Measurements from ENCODE around the gene RASA3. TPM values are rescaled to one million over a fixed set of nuclear protein-coding genes. Genes with fewer than 3 reads are reported as not detected.

Gene RASA3
- total and polyA plus RNA-seq, 2 of the 4 experiments (the other 2 are of a cell fraction), result 21.0 to 31.4 TPM

- Histone ChIP-seq H2AK9ac (replicated peaks; ENCODE audit: low read depth, low read length, poor library complexity) (no peak overlapping the region), H3K14ac (replicated peaks; ENCODE audit: low read depth, low read length) (no peak overlapping the region), H2BK15ac (ENCODE audit: low read depth, low read length) (no peak overlapping the region), H3K4ac (ENCODE audit: low read depth, low read length) (no peak overlapping the region), H2BK120ac (ENCODE audit: low read depth, low read length) (no peak overlapping the region), H2AFZ (replicated peaks; ENCODE audit: low read length, poor library complexity) (no peak overlapping the region), H2AK5ac (ENCODE audit: low read depth, low read length) (no peak overlapping the region), H3K9ac (ENCODE audit: low read depth, low read length) (no peak overlapping the region), H2BK5ac (ENCODE audit: low read depth, low read length, poor library complexity, severe bottlenecking) (no peak overlapping the region), H2BK20ac (ENCODE audit: low read depth, low read length) (no peak overlapping the region), H3K23ac (ENCODE audit: low read depth, low read length) (no peak overlapping the region), H3K4me2 (ENCODE audit: low read depth, low read length) (no peak overlapping the region), H3K4me3 (ENCODE audit: insufficient read depth, low read depth, low read length) (no peak overlapping the region), H3K18ac (ENCODE audit: low read depth, low read length) (no peak overlapping the region), H3K79me1 (ENCODE audit: low read depth in 1 of 2, low read length in 2 of 2) (peaks cover 25 to 38% of the 10 kb centered on the region in 2 experiments), H3K9me3 (ENCODE audit: control insufficient read depth, insufficient read depth, low read length) (no peaks in the 10 kb centered on the region), H3K27me3 (ENCODE audit: control insufficient read depth, insufficient read depth, low read length) (no peaks in the 10 kb centered on the region), H4K91ac (ENCODE audit: insufficient read depth, low read depth, low read length) (no peak overlapping the region), H3K36me3 (ENCODE audit: control insufficient read depth, insufficient read depth, low read length) (peaks cover 47% of the 10 kb centered on the region), H3K4me1 (ENCODE audit: control insufficient read depth, insufficient read depth, low read length) (no peaks in the 10 kb centered on the region), H3K27ac (ENCODE audit: insufficient read depth, low read length) (no peak overlapping the region), H4K8ac (ENCODE audit: low read depth in 2 of 2, low read length in 2 of 2) (no peak overlapping the region), H4K5ac (ENCODE audit: low read depth, low read length) (no peak overlapping the region), H4K20me1 (ENCODE audit: insufficient read depth, low read length) (peaks cover 12% of the 10 kb centered on the region; the same call in 1 of the 2 replicates), H3K56ac (ENCODE audit: extremely low read depth, insufficient read depth, low read length) (no peak overlapping the region), H3K9me1 (ENCODE audit: insufficient read depth, low read length) (peaks cover 8% of the 10 kb centered on the region)
- POLR2A ChIA-PET (ENCODE audit: unreplicated experiment), result no interaction called here
- dilution Hi-C loops (cut with HindIII; ENCODE audit: low sequenced_read_pairs, unreplicated experiment), result no loop called here
- BruUV-seq (replicated peaks), result no TSS peak
- CTCF ChIA-PET, result no interaction called here
- intact Hi-C loops (cut with micrococcal nuclease), result no loop called here
- no peak for ATAC-seq (ENCODE audit: low read depth)
- no peak for TF ChIP-seq NFE2L2 (IDR thresholded peaks at IDR 0.05; ENCODE audit: low read depth, low read length)
- TF ChIP-seq POLR2A (IDR thresholded peaks at IDR 0.05; ENCODE audit: low read depth, low read length), result no peak
- no peak for TF ChIP-seq RAD21 (IDR thresholded peaks at IDR 0.05; ENCODE audit: low read length)
- no peak for TF ChIP-seq CHD1 (IDR thresholded peaks at IDR 0.05; ENCODE audit: low read depth, low read length)
- TF ChIP-seq MAZ (IDR thresholded peaks at IDR 0.05; ENCODE audit: borderline replicate concordance, low read depth, low read length), result no peak
- TF ChIP-seq MAFK (IDR thresholded peaks at IDR 0.05; ENCODE audit: low read depth, low read length), result no peak
- TF ChIP-seq CTCF (conservative IDR thresholded peaks at IDR 0.05; ENCODE audit: low read depth, low read length), result no peak
- TF ChIP-seq USF2 (IDR thresholded peaks at IDR 0.05; ENCODE audit: low read depth, low read length), result no peak
- in situ Hi-C loops (cut with MboI; ENCODE audit: low sequenced_read_pairs), result no loop called here
- no peak for DNase-seq
- 100% methylated on average over 4 of the region's 9 CpGs; no CpG with 5 or more reads in 1 of the 2 experiments for WGBS, 2 experiments (ENCODE audit: extremely low coverage in 2 of 2, insufficient read length in 1 of 2)
Measured at GRCh38 chr13:113990321-113990837, 142.0 kb downstream of the RASA3 start.

All from IMR-90 (cell line).